ENCODE data around the gene GLRX3.
"Not testable (repeated sequence)": the region's sequence is repeated elsewhere in the genome, so short reads cannot be mapped to it uniquely, and the experiment has no call there.

Gene GLRX3

GRCh38 chr10:130136226-130137089 is at the start of gene GLRX3:
TSS of gene GLRX3 (plus strand) at chr10:130136391. CDS start at chr10:130136421, 30 bp downstream.
- DNase-seq, result peak; percentile 23 to 74

- DNase-seq, result not testable (repeated sequence)
These were observed 45.6 kb upstream of the GLRX3 start for GRCh38 chr10:130090565-130090964.

- DNase-seq, result no peak
These were observed 36.8 kb upstream of the GLRX3 start for GRCh38 chr10:130099344-130099743.

GRCh38 chr10:130105724-130106123 is 30.5 kb upstream of the GLRX3 start:
- DNase-seq, result no peak

- DNase-seq, result not testable (repeated sequence)
These were observed 28.0 kb upstream of the GLRX3 start for GRCh38 chr10:130108146-130108545.

- DNase-seq, result no peak
These were observed 27.1 kb upstream of the GLRX3 start for GRCh38 chr10:130108934-130109604.

- DNase-seq, result peak; percentile 14 to 39
These were observed 26.4 kb upstream of the GLRX3 start for GRCh38 chr10:130109796-130110245.

GRCh38 chr10:130110246-130111112 is 25.7 kb upstream of the GLRX3 start, which contains the start of gene C10orf143:
TSS of gene C10orf143 (minus strand) at chr10:130110830. CDS start at chr10:130110772, 58 bp downstream.
- DNase-seq, result peak; percentile 66 to 82

- peak; percentile 86 to 88 for DNase-seq
These were observed 24.9 kb upstream of the GLRX3 start for GRCh38 chr10:130111113-130111851.

- DNase-seq, result no peak
These were observed 24.4 kb upstream of the GLRX3 start for GRCh38 chr10:130111852-130112180.

- no peak for DNase-seq
These were observed 23.4 kb upstream of the GLRX3 start for GRCh38 chr10:130112821-130113220.

GRCh38 chr10:130116942-130117341 is 19.2 kb upstream of the GLRX3 start:
- not testable (repeated sequence) for DNase-seq

- DNase-seq, result not testable (repeated sequence)
These were observed 18.7 kb upstream of the GLRX3 start for GRCh38 chr10:130117535-130117934.

- no peak for DNase-seq
These were observed 14.6 kb upstream of the GLRX3 start for GRCh38 chr10:130121486-130122079.

GRCh38 chr10:130127364-130128061 is 8.7 kb upstream of the GLRX3 start:
- peak; percentile 15 to 49 for DNase-seq

- DNase-seq, result no peak
These were observed 8.0 kb upstream of the GLRX3 start for GRCh38 chr10:130128062-130128781.

- DNase-seq, result no peak
These were observed 7.3 kb upstream of the GLRX3 start for GRCh38 chr10:130128922-130129321.

- no peak for DNase-seq
These were observed 440 bp upstream of the GLRX3 start for GRCh38 chr10:130135676-130136225.

- DNase-seq, result no peak
These were observed 878 bp downstream of the GLRX3 start for GRCh38 chr10:130137090-130137448.
